Mucosa of rectum (tissue), 2 donors: ENCODE data around the gene NECAB3.
"Not testable (repeated sequence)": the region's sequence is repeated elsewhere in the genome, so short reads cannot be mapped to it uniquely, and the experiment has no call there.

Experiments
- H3K27ac ChIP-seq, 2 donors: one replicate each; pipeline ENCODE4 v1.7.0; 2013; ENCODE audit warnings: inconsistent platforms in 2 of 2, low read depth in 2 of 2, low read length in 2 of 2
- H3K27me3 ChIP-seq, 2 donors: one replicate each; pipeline ENCODE4 v1.7.0; 2013; ENCODE audit warnings: low read length in 2 of 2; ENCODE audit not compliant: control insufficient read depth in 2 of 2, insufficient read depth in 2 of 2
- H3K36me3 ChIP-seq, 2 donors: one replicate each; pipeline ENCODE4 v1.7.0; 2013; ENCODE audit warnings: low read length in 2 of 2; ENCODE audit not compliant: control insufficient read depth in 2 of 2, insufficient read depth in 2 of 2
- H3K4me1 ChIP-seq, 2 donors: one replicate each; pipeline ENCODE4 v1.7.0; 2013; ENCODE audit warnings: low read length in 2 of 2, mild to moderate bottlenecking in 1 of 2; ENCODE audit not compliant: control insufficient read depth in 2 of 2, insufficient read depth in 2 of 2
- H3K4me3 ChIP-seq, 2 donors: one replicate each; pipeline ENCODE4 v1.7.0; 2013; ENCODE audit warnings: low read length in 2 of 2
- H3K9ac ChIP-seq, 2 donors: one replicate each; pipeline ENCODE4 v1.7.0; 2013; ENCODE audit warnings: low read length in 2 of 2, low read depth in 1 of 2, mild to moderate bottlenecking in 1 of 2
- H3K9me3 ChIP-seq, 2 donors: one replicate each; pipeline ENCODE4 v1.7.0; 2013; ENCODE audit warnings: low read length in 2 of 2; ENCODE audit not compliant: control insufficient read depth in 2 of 2
- donor health status: healthy.
- donor health status: Normal muscosa, but diverticular disease.

Gene NECAB3

GRCh38 chr20:33709905-33710541 is 35.8 kb upstream of the NECAB3 start:
- Histone ChIP-seq H3K9me3 (no peaks in the 10 kb centered on the region), H3K27ac (no peak overlapping the region), H3K36me3 (peaks cover 19 to 31% of the 10 kb centered on the region in 2 donors)

GRCh38 chr20:33709398-33709797 is 35.2 kb upstream of the NECAB3 start:
- no peak overlapping the region for H3K27ac ChIP-seq
- no peak overlapping the region for H3K4me3 ChIP-seq
- no peaks in the 10 kb centered on the region for H3K4me1 ChIP-seq
- no peaks in the 10 kb centered on the region for H3K9me3 ChIP-seq
- H3K36me3 ChIP-seq = peaks cover 19 to 31% of the 10 kb centered on the region in 2 donors
- no peak overlapping the region for H3K9ac ChIP-seq
- H3K27me3 ChIP-seq = no peaks in the 10 kb centered on the region

More at GRCh38 chr20:33709905-33710541, 35.8 kb upstream of the NECAB3 start:
- Histone ChIP-seq H3K9ac (no peak overlapping the region), H3K4me3 (no peak overlapping the region), H3K4me1 (no peaks in the 10 kb centered on the region), H3K27me3 (no peaks in the 10 kb centered on the region)

- Histone ChIP-seq H3K27me3 (no peaks in the 10 kb centered on the region), H3K9ac (no peak overlapping the region), H3K9me3 (no peaks in the 10 kb centered on the region), H3K36me3 (peaks cover 7 to 18% of the 10 kb centered on the region in 2 donors), H3K27ac (no peak overlapping the region), H3K4me3 (no peak overlapping the region), H3K4me1 (no peaks in the 10 kb centered on the region)
Observed at GRCh38 chr20:33707668-33708067, 33.4 kb upstream of the NECAB3 start.

GRCh38 chr20:33704197-33704924 is 30.1 kb upstream of the NECAB3 start:
- Histone ChIP-seq H3K9ac (no peak overlapping the region), H3K9me3 (no peaks in the 10 kb centered on the region), H3K36me3 (peaks cover 7 to 11% of the 10 kb centered on the region in 2 donors), H3K4me3 (no peak overlapping the region), H3K4me1 (no peaks in the 10 kb centered on the region), H3K27ac (no peak overlapping the region), H3K27me3 (no peaks in the 10 kb centered on the region)

- Histone ChIP-seq H3K4me3 (no peak overlapping the region), H3K9me3 (no peaks in the 10 kb centered on the region), H3K4me1 (no peaks in the 10 kb centered on the region), H3K27ac (no peak overlapping the region), H3K9ac (no peak overlapping the region), H3K27me3 (no peaks in the 10 kb centered on the region), H3K36me3 (peaks cover 7 to 11% of the 10 kb centered on the region in 2 donors)
Observed at GRCh38 chr20:33703498-33704137, 29.4 kb upstream of the NECAB3 start.

GRCh38 chr20:33702861-33703260 is 28.6 kb upstream of the NECAB3 start:
- no peak overlapping the region for H3K4me3 ChIP-seq
- H3K9me3 ChIP-seq = no peaks in the 10 kb centered on the region
- peaks cover 7 to 11% of the 10 kb centered on the region in 2 donors for H3K36me3 ChIP-seq
- no peak overlapping the region for H3K27ac ChIP-seq
- no peaks in the 10 kb centered on the region for H3K27me3 ChIP-seq
- H3K9ac ChIP-seq = no peak overlapping the region
- H3K4me1 ChIP-seq = no peaks in the 10 kb centered on the region

- no peak overlapping the region for H3K4me3 ChIP-seq
- H3K9me3 ChIP-seq = no peaks in the 10 kb centered on the region
- no peaks in the 10 kb centered on the region for H3K27me3 ChIP-seq
- no peaks in the 10 kb centered on the region for H3K4me1 ChIP-seq
- H3K9ac ChIP-seq = no peak overlapping the region
- H3K27ac ChIP-seq = no peak overlapping the region
- peaks cover 2 to 4% of the 10 kb centered on the region in 2 donors for H3K36me3 ChIP-seq
Observed at GRCh38 chr20:33701629-33702450, 27.6 kb upstream of the NECAB3 start.

- not testable (repeated sequence) for H3K9ac ChIP-seq, H3K27ac ChIP-seq, H3K36me3 ChIP-seq, H3K4me1 ChIP-seq, H3K9me3 ChIP-seq, H3K4me3 ChIP-seq, H3K27me3 ChIP-seq
Observed at GRCh38 chr20:33700696-33701441, 26.6 kb upstream of the NECAB3 start.

- H3K4me3 ChIP-seq, H3K27ac ChIP-seq, H3K27me3 ChIP-seq, H3K4me1 ChIP-seq, H3K36me3 ChIP-seq, H3K9ac ChIP-seq, H3K9me3 ChIP-seq: not testable (repeated sequence)
Observed at GRCh38 chr20:33698966-33699365, 24.7 kb upstream of the NECAB3 start.
